Trophoblast cell (in vitro differentiated cells and primary cell): Measurements from ENCODE around the gene CALR.

Experiments
- DNase-seq, 2 donors: peaks; one replicate each; pipeline ENCODE4 v3.0.0-alpha.2; 2016
- H2AFZ ChIP-seq: 2 replicates; pipeline ENCODE4 v1.6.1; 2013; ENCODE audit warnings: low read length, moderate library complexity, mild to moderate bottlenecking; ENCODE audit not compliant: insufficient read depth, poor library complexity
- H2AK5ac ChIP-seq: 2 replicates; pipeline ENCODE4 v1.6.1; 2013; ENCODE audit warnings: mild to moderate bottlenecking, low read length
- H2BK120ac ChIP-seq: 2 replicates; pipeline ENCODE4 v1.6.1; 2013; ENCODE audit warnings: low read length, mild to moderate bottlenecking, moderate library complexity; ENCODE audit not compliant: insufficient read depth, poor library complexity
- H2BK12ac ChIP-seq: 2 replicates; pipeline ENCODE4 v1.6.1; 2013; ENCODE audit warnings: mild to moderate bottlenecking, low read length, moderate library complexity
- H2BK5ac ChIP-seq: 2 replicates; pipeline ENCODE4 v1.6.1; 2013; ENCODE audit warnings: low read length, low read depth, moderate library complexity, mild to moderate bottlenecking; ENCODE audit not compliant: poor library complexity
- H3K14ac ChIP-seq: 2 replicates; pipeline ENCODE4 v1.6.1; 2013; ENCODE audit warnings: mild to moderate bottlenecking, low read length
- H3K18ac ChIP-seq: 2 replicates; pipeline ENCODE4 v1.6.1; 2013; ENCODE audit warnings: mild to moderate bottlenecking, low read length
- H3K23ac ChIP-seq: 2 replicates; pipeline ENCODE4 v1.6.1; 2013; ENCODE audit warnings: low read length
- H3K27ac ChIP-seq: 2 replicates; pipeline ENCODE4 v1.5.1; 2013; ENCODE audit warnings: low read depth, mild to moderate bottlenecking, inconsistent platforms, low read length, moderate library complexity
- H3K27me3 ChIP-seq: 2 replicates; pipeline ENCODE4 v1.6.1; 2013; ENCODE audit warnings: inconsistent platforms, mild to moderate bottlenecking, low read length, moderate library complexity; ENCODE audit not compliant: insufficient read depth
- H3K36me3 ChIP-seq, 2 experiments: 1 replicate in 1 of 2; 2 replicates in 1 of 2; pipeline ENCODE4 v1.6.1; 2013; ENCODE audit warnings: low read length in 2 of 2, mild to moderate bottlenecking in 2 of 2, moderate library complexity in 1 of 2; ENCODE audit not compliant: insufficient read depth in 2 of 2, control insufficient read depth in 1 of 2
- H3K4ac ChIP-seq: 2 replicates; pipeline ENCODE4 v1.6.1; 2013; ENCODE audit warnings: low read depth, mild to moderate bottlenecking, low read length, moderate library complexity
- H3K4me1 ChIP-seq, 2 experiments: 1 replicate in 1 of 2; 2 replicates in 1 of 2; pipeline ENCODE4 v1.6.1; 2013; ENCODE audit warnings: low read length in 2 of 2, mild to moderate bottlenecking in 2 of 2, moderate library complexity in 1 of 2; ENCODE audit not compliant: insufficient read depth in 2 of 2, control insufficient read depth in 1 of 2
- H3K4me2 ChIP-seq: 2 replicates; pipeline ENCODE4 v1.6.1; 2013; ENCODE audit warnings: inconsistent platforms, mild to moderate bottlenecking, low read length, moderate library complexity
- H3K4me3 ChIP-seq: 2 replicates; pipeline ENCODE4 v1.5.1; 2013; ENCODE audit warnings: mild to moderate bottlenecking, low read depth, low read length, inconsistent platforms
- H3K79me1 ChIP-seq: one replicate; pipeline ENCODE4 v1.6.1; 2013; ENCODE audit warnings: low read length
- H3K79me2 ChIP-seq: 2 replicates; pipeline ENCODE4 v1.6.1; 2013; ENCODE audit warnings: low read length, mild to moderate bottlenecking; ENCODE audit not compliant: control insufficient read depth, insufficient read depth, poor library complexity
- H3K9ac ChIP-seq: 2 replicates; pipeline ENCODE4 v1.6.1; 2013; ENCODE audit warnings: mild to moderate bottlenecking, low read length
- H3K9me3 ChIP-seq: 2 replicates; pipeline ENCODE4 v1.6.1; 2013; ENCODE audit warnings: low read depth, mild to moderate bottlenecking, control low read depth, inconsistent platforms, low read length; ENCODE audit not compliant: insufficient read depth
- H4K12ac ChIP-seq: 2 replicates; pipeline ENCODE4 v1.6.1; 2013; ENCODE audit warnings: low read depth, mild to moderate bottlenecking, low read length, moderate library complexity
- H4K8ac ChIP-seq: 2 replicates; pipeline ENCODE4 v1.6.1; 2013; ENCODE audit warnings: low read depth, mild to moderate bottlenecking, low read length, moderate library complexity
- H4K91ac ChIP-seq: one replicate; pipeline ENCODE4 v1.6.1; 2013; ENCODE audit warnings: low read depth, mild to moderate bottlenecking, low read length, moderate library complexity
- WGBS: extraction: QIAGEN DNeasy Blood & Tissue Kit; methylation state at CpG from one replicate; pipeline ENCODE4 v1.1.7; 2013; ENCODE audit warnings: missing lambda C conversion rate; ENCODE audit not compliant: insufficient read length, insufficient coverage; ENCODE audit errors: extremely low coverage; 5-methylcytosine and 5-hydroxymethylcytosine counted together

CALR gene

DNA sequence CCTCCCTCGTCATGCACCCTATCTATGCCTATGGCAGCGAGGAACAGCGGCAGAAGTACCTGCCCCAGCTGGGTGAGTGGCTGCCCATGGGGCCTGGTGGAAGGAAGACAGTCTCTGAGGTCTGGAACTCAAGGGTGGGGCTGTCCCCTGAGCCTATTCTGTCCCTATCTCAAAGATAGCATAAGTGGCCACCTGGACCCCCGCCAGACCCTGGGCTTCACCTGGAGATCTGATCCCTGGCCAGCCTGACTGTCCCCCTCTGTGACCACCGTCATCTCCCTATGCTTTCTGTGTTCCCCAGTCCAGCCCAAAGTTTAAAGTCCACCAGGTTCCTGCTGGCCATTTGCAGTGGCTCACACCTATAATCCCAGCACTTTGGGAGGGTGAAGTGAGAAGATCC lies 44.8 kb upstream of the CALR start:
- Histone ChIP-seq H2AK5ac (no peak overlapping the region), H3K9ac (no peak overlapping the region), H4K8ac (no peak overlapping the region), H3K79me2 (no peaks in the 10 kb centered on the region), H3K79me1 (no peaks in the 10 kb centered on the region), H3K18ac (no peak overlapping the region), H2AFZ (no peak overlapping the region), H2BK5ac (no peak overlapping the region), H3K4me1 (peaks cover 6% of the 10 kb centered on the region in 2 experiments), H4K12ac (no peak overlapping the region), H4K91ac (no peak overlapping the region), H3K4ac (no peak overlapping the region), H3K4me2 (no peak overlapping the region), H3K23ac (no peak overlapping the region), H3K9me3 (peaks cover 4% of the 10 kb centered on the region), H3K4me3 (no peak overlapping the region), H2BK120ac (no peak overlapping the region), H3K36me3 (peaks cover 27 to 37% of the 10 kb centered on the region in 2 experiments), H3K14ac (no peak overlapping the region), H3K27me3 (no peaks in the 10 kb centered on the region), H3K27ac (no peak overlapping the region), H2BK12ac (no peak overlapping the region)
- no CpG with 5 or more reads among the region's 5 CpGs for WGBS
- DNase-seq: no peak

DNA sequence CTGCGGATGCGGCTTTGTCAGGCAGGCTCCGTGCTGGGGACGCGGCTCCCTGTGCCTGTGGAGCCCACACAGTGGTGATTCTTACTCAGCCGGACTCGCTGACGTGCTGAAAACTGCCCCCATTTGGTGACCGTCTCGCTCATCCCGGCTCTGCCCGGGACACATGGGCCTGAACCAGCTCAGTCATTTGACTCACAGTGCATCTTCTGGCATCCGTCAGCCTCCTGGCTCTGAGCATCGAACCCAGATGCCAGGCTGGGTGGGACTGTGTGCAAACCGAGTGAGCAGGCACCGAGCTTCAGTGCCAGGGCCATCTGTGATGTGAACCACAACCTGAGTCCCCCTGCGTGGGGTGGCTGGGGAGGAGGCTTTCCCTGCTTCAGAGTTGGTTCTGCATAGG lies 41.9 kb upstream of the CALR start:
- no CpG with 5 or more reads among the region's 17 CpGs for WGBS
- H3K27me3 ChIP-seq: no peaks in the 10 kb centered on the region
- no peak overlapping the region for H3K23ac ChIP-seq

GRCh38 chr19:12899891-12900518 lies 38.4 kb upstream of the CALR start:
- no peak overlapping the region for H3K27ac ChIP-seq
- H3K4me2 ChIP-seq: no peak overlapping the region
- H3K79me2 ChIP-seq: no peaks in the 10 kb centered on the region
- H3K18ac ChIP-seq: no peak overlapping the region
- peaks cover 4% of the 10 kb centered on the region for H3K9me3 ChIP-seq
- peaks cover 28 to 30% of the 10 kb centered on the region in 2 experiments for H3K36me3 ChIP-seq
- no peaks in the 10 kb centered on the region for H3K79me1 ChIP-seq
- DNase-seq: no peak
- H3K23ac ChIP-seq: no peak overlapping the region
- no peak overlapping the region for H4K12ac ChIP-seq
- no peak overlapping the region for H2AK5ac ChIP-seq
- no peak overlapping the region for H4K91ac ChIP-seq
- H3K4me3 ChIP-seq: no peak overlapping the region
- H3K14ac ChIP-seq: no peak overlapping the region
- H2BK12ac ChIP-seq: no peak overlapping the region
- no peaks in the 10 kb centered on the region for H3K27me3 ChIP-seq
- WGBS: no CpG with 5 or more reads among the region's 10 CpGs
- H3K4ac ChIP-seq: no peak overlapping the region
- H3K9ac ChIP-seq: no peak overlapping the region
- H4K8ac ChIP-seq: no peak overlapping the region
- no peak overlapping the region for H2AFZ ChIP-seq
- H2BK120ac ChIP-seq: no peak overlapping the region
- no peak overlapping the region for H2BK5ac ChIP-seq
- H3K4me1 ChIP-seq: no peaks in the 10 kb centered on the region

More for the DNA sequence above, 41.9 kb upstream of the CALR start:
- Histone ChIP-seq H3K79me1 (no peaks in the 10 kb centered on the region), H3K4me1 (peaks cover 5% of the 10 kb centered on the region in 2 experiments), H2AK5ac (no peak overlapping the region), H3K4ac (no peak overlapping the region), H3K4me3 (no peak overlapping the region), H3K36me3 (peaks cover 34 to 44% of the 10 kb centered on the region in 2 experiments), H3K9me3 (peaks cover 4% of the 10 kb centered on the region), H3K14ac (no peak overlapping the region), H3K27ac (no peak overlapping the region), H4K8ac (no peak overlapping the region), H3K9ac (no peak overlapping the region), H3K79me2 (no peaks in the 10 kb centered on the region), H2BK120ac (no peak overlapping the region), H2BK12ac (no peak overlapping the region), H3K4me2 (no peak overlapping the region), H2AFZ (no peak overlapping the region), H4K91ac (no peak overlapping the region), H4K12ac (no peak overlapping the region), H2BK5ac (no peak overlapping the region), H3K18ac (no peak overlapping the region)
- no peak for DNase-seq

- H3K23ac ChIP-seq: no peak overlapping the region
- no peak overlapping the region for H2AK5ac ChIP-seq
- H3K18ac ChIP-seq: no peak overlapping the region
- H2BK12ac ChIP-seq: no peak overlapping the region
- no peak overlapping the region for H3K14ac ChIP-seq
- no peaks in the 10 kb centered on the region for H3K4me1 ChIP-seq
- H4K91ac ChIP-seq: no peak overlapping the region
- no peak for DNase-seq
- H4K12ac ChIP-seq: no peak overlapping the region
- H2AFZ ChIP-seq: no peak overlapping the region
- no peaks in the 10 kb centered on the region for H3K36me3 ChIP-seq
- no peak overlapping the region for H3K4me2 ChIP-seq
- H3K9me3 ChIP-seq: no peaks in the 10 kb centered on the region
- no peak overlapping the region for H2BK120ac ChIP-seq
- no CpG with 5 or more reads among the region's 9 CpGs for WGBS
- H4K8ac ChIP-seq: no peak overlapping the region
- no peaks in the 10 kb centered on the region for H3K79me2 ChIP-seq
- no peak overlapping the region for H3K27ac ChIP-seq
- H2BK5ac ChIP-seq: no peak overlapping the region
- H3K4ac ChIP-seq: no peak overlapping the region
- H3K27me3 ChIP-seq: no peaks in the 10 kb centered on the region
- H3K79me1 ChIP-seq: no peaks in the 10 kb centered on the region
- H3K9ac ChIP-seq: no peak overlapping the region
- no peak overlapping the region for H3K4me3 ChIP-seq
Measured at GRCh38 chr19:12907166-12907565, 31.2 kb upstream of the CALR start.
